ENCODE results near the gene PTPN1.
A peak's percentile ranks its signal among the peaks of the same experiment; 100 is the strongest.
"Not testable (repeated sequence)": the region's sequence is repeated elsewhere in the genome, so short reads cannot be mapped to it uniquely, and the experiment has no call there.

PTPN1 gene

DNA sequence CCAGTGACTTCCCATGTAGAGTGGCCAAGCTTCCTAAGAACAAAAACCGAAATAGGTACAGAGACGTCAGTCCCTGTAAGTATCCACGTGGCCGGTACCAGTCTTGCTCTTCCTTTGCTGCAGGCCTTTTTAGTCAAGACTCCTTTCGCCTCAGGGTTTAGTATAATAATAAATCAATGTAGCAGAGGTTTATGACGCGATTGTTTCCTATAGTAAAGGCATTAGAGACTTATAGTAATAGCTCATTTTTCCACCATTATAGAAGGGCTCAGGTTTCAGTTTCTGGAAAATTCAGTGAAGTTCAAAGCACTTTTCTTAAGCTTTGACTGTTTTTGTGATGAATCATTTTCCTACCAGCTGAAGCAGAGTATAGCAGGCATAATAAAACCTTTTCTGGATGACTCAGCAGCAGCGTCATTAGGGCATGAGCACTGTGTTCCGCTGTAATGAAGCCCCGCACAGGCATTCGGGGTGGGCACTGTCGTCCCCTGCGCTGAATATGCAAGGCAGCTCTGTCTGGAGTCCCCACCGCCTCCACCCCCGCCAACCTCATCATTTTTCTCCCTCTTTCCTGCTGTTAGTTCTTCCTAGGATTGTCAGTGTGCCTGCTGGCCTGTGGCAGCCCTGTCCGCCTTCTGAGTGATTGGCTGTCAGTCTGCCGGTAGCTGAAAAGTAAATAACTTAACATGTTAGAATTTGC, 51.3 kb downstream of the PTPN1 start:
- Mint-ChIP-seq H3K9me3 (no peaks in the 10 kb centered on the region), H3K4me3 (peak overlapping the region; percentile 75), H3K27ac (peak overlapping the region; percentile 96), H3K36me3 (peaks cover 88% of the 10 kb centered on the region), H3K4me1 (peaks cover 82% of the 10 kb centered on the region)
- DNase-seq (ENCODE audit: low spot score in 2 of 2) (peak; percentile 48 to 84), ATAC-seq (peak; percentile 96)

DNA sequence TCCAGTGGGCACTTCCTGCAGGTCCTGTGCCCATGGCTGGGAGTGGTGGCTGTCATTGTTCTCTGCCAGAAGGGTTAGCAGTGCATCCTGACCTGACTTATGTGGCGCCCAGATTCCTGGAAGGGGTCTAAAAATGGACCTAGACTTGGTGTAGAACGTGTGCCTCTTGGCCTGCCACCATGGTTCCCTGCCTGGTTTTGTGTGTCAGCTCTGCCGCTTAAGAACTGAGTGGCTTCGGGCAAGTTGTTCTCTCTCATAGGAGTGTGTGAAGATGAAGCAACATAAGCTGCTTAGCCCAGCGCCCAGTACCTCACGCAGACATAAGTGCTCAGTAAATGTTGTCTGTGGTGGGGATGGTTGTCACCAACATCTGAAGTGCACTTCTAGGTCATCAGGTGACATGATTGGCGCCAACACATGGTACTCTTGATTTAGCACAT, 52.1 kb downstream of the PTPN1 start:
- peaks cover 90% of the 10 kb centered on the region for H3K4me1 Mint-ChIP-seq
- ATAC-seq: no peak
- peaks cover 95% of the 10 kb centered on the region for H3K36me3 Mint-ChIP-seq
- peak overlapping the region; percentile 96 for H3K27ac Mint-ChIP-seq
- H3K4me3 Mint-ChIP-seq: peak overlapping the region; percentile 75
- DNase-seq (ENCODE audit: low spot score in 2 of 2): no peak
- H3K9me3 Mint-ChIP-seq: no peaks in the 10 kb centered on the region

DNA sequence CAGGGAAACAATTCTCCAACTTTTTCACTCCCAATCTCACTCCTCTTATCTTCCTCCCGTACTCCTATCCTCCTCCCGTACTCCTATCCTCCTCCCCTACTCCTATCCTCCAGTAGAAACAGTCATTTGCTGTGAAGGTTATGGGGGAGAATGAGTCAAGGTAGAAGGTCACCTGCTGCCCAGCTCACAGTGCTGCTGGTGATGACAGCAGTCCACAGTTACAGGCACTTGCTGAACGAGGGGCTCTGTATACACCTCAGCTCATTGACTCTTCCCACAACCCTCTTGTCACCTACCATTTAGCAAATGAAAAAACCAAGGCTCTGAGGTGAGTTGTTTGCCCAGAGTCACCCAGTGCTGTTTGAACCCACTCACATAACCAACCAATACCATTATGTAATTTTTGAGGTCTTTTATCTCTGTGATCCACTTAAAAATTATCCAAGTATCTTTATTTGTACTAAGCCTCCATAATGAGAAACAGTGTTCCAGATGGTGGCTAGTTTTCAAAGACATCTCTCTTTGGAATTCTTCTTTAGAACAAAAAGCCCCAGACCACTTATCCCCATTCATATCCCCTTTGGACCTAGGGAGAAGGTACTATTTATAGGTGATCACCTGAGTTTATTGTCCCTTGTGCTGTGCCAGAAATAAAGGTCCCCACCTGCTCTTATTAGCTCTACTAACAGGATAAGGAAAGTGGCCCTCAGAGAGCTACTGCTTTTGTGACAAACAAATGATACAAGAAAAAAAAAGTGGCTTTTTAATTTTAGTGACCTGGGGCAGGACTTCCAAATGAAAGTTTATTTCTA, 53.2 kb downstream of the PTPN1 start:
- peaks cover 90% of the 10 kb centered on the region for H3K4me1 Mint-ChIP-seq
- H3K36me3 Mint-ChIP-seq: peaks cover 95% of the 10 kb centered on the region
- peak; percentile 59 for ATAC-seq

DNA sequence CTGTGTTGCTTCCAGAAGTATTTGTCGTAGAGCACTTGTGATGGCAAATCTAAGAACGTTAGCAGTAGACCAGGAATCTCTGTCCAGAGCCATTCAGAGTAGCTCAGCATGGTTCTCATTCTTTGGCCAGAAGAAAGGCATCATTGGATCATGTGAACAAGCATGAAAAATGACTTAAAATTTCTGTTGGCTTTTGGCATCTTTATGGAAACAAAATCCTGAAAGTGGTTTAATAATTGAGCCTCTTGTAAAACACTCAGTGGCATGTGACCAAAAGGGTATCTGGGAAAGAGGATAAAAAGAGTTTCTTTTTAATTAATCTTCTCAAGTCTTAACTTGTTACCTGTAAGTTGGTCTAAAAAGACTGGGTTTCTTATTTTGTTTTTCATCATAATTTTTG, 55.2 kb downstream of the PTPN1 start:
- no peaks in the 10 kb centered on the region for H3K9me3 Mint-ChIP-seq
- ATAC-seq (no peak), DNase-seq (ENCODE audit: low spot score in 2 of 2) (no peak)
- H3K4me1 Mint-ChIP-seq: peaks cover 91% of the 10 kb centered on the region
- peaks cover 97% of the 10 kb centered on the region for H3K36me3 Mint-ChIP-seq
- no peak overlapping the region for H3K4me3 Mint-ChIP-seq
- peak overlapping the region; percentile 17 for H3K27ac Mint-ChIP-seq

More for the DNA sequence above, 53.2 kb downstream of the PTPN1 start:
- H3K4me3 Mint-ChIP-seq: peak overlapping the region; percentile 26
- no peak for DNase-seq (ENCODE audit: low spot score in 2 of 2)
- no peaks in the 10 kb centered on the region for H3K9me3 Mint-ChIP-seq
- H3K27ac Mint-ChIP-seq: peak overlapping the region; percentile 96

DNA sequence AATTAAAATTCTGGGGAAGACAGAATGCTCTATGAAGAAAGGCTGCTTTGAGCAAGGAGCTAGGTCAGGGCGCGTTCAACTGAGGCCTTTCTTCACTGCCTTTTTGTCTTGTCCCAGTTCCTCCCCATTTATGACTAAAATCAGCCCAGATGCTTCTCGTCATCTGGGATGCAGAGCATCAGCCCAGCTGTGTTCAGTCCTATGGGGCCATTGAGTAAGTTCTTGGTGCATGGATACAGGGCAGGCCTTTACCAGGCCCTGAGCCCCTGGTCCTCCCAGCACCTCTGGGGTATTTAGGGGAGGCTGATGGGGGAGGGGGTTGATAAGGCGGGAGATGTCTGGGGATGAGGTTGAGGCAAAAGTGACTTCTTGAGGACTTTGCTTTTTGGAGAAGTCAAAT, 55.7 kb downstream of the PTPN1 start:
- H3K36me3 Mint-ChIP-seq: peaks cover 100% of the 10 kb centered on the region
- H3K9me3 Mint-ChIP-seq: no peaks in the 10 kb centered on the region
- ATAC-seq (no peak), DNase-seq (ENCODE audit: low spot score in 2 of 2) (no peak)
- peak overlapping the region; percentile 17 for H3K27ac Mint-ChIP-seq
- peaks cover 92% of the 10 kb centered on the region for H3K4me1 Mint-ChIP-seq
- no peak overlapping the region for H3K4me3 Mint-ChIP-seq

DNA sequence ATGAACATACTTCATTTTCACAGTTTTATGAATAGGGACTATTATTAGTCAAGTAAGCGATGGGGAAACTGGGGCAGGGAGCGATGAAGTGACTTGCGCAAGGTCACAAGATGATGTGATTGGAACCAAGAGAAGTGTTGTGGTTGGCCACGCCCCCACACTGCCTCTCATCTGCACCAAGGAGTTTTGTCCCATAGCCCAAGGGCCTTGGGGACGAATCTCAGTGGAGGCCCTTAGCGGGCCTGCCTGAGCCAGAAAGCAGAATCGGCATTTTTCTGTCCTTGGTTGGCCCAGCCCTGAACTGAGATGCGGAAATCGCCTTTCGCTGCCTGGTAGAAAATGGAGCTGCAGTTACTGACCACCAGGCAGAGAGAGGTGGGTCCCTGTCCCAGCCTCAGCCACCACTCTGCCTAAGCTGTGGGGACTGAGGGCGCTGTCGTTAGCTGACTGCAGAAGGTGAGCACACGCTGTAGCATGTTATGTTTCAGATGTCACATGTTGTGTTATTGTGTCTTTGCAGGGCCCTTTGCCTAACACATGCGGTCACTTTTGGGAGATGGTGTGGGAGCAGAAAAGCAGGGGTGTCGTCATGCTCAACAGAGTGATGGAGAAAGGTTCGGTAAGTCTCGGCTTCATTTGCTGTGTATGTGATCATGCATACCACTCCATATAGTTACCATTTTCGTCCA, 57.8 kb downstream of the PTPN1 start:
- Mint-ChIP-seq H3K4me1 (peaks cover 84% of the 10 kb centered on the region), H3K36me3 (peaks cover 100% of the 10 kb centered on the region), H3K27ac (peak overlapping the region; percentile 86), H3K9me3 (no peaks in the 10 kb centered on the region), H3K4me3 (no peak overlapping the region)
- no peak for ATAC-seq
- no peak for DNase-seq (ENCODE audit: low spot score in 2 of 2)

DNA sequence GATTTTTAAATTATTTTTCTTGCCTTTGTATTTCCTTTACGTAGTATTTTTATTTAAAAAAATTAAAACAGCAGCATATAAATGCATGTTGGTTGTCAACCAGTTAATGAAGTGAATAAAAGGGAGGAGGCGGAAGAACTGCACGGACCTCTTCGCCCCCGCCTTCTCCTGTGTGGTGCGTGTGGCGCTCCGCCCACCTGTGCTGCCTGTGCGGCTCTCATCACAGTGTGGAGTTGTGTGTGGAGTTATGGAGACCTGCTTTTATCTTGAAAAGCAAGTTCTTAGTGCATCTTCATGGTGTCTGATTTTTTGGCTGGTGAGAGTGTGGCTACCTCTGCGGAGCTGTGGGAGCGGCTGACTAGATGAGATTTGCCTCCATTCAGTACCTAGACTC, 58.4 kb downstream of the PTPN1 start:
- H3K4me3 Mint-ChIP-seq: no peak overlapping the region
- H3K4me1 Mint-ChIP-seq: peaks cover 84% of the 10 kb centered on the region

DNA sequence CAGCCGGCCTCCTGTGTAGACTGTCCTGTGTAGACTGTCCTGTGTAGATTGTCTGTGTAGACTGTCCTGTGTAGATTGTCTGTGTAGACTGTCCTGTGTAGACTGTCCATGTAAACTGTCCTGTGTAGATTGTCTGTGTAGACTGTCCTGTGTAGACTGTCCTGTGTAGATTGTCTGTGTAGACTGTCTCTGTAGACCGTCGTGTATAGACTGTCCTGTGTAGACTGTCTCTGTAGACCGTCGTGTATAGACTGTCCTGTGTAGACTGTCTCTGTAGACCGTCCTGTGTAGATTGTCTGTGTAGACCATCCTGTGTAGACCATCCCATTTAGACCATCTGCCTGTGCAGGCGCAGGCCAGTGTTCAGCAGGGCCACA, 59.3 kb downstream of the PTPN1 start:
- not testable (repeated sequence) for ATAC-seq; H3K9me3 Mint-ChIP-seq; DNase-seq (ENCODE audit: low spot score in 2 of 2)
- H3K27ac Mint-ChIP-seq: peak overlapping the region; percentile 64
- peaks cover 100% of the 10 kb centered on the region for H3K36me3 Mint-ChIP-seq
- H3K4me3 Mint-ChIP-seq: peak overlapping the region; percentile 26
- H3K4me1 Mint-ChIP-seq: peaks cover 80% of the 10 kb centered on the region

More for the DNA sequence above, 58.4 kb downstream of the PTPN1 start:
- DNase-seq (ENCODE audit: low spot score in 2 of 2) (no peak), ATAC-seq (no peak)
- H3K36me3 Mint-ChIP-seq: peaks cover 100% of the 10 kb centered on the region
- no peaks in the 10 kb centered on the region for H3K9me3 Mint-ChIP-seq
- H3K27ac Mint-ChIP-seq: peak overlapping the region; percentile 64

DNA sequence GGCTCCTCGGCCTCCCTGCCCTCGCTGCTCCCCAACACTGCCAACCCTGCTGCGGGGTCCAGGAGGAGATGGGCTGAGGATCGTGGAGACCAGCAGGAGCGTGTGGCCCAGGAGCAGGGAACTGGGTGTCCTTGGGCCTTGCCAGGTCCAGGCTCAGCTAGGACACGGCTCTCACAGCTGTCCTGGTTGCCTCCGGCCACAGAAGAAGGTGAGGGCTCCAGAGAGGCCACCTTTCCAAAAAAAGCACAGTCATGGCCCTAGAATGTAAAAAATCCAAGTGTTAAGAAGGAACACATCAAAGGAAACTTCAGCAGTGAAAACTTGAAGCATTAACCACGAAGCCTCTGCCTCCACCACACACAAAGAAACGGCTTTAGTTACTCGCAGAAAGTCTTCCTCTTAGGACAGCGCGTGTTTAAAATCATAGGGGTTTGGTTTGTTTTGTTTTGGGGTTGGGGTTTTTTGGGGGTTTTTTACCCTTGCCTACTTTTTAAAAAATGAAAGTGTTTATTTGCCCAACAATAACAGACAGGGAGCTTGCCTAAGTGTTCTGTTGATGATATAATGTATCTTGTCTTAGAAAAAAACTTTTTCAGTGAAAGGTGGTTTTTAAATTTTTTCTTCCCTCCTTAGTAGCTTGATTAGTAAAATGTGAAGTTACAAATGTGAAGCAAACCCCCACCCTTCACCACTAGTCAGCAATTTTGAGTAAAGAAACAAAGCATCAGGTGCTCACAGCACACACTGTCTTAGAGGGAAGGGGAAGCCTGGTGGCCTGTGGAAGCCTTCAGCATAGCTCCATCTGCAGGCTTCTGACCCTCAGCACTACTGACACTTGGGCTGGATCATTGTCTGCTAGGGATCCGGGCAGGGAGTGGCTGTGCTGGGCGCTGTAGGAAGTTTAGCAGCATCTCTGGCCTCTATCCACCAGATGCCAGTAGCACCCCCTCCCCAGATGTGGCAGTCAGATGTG, 60.0 kb downstream of the PTPN1 start:
- peak in 1 of 2 donors; percentile 70 for DNase-seq (ENCODE audit: low spot score in 2 of 2)
- ATAC-seq: peak; percentile 94
- H3K9me3 Mint-ChIP-seq: no peaks in the 10 kb centered on the region
- H3K27ac Mint-ChIP-seq: peak overlapping the region; percentile 64
- peaks cover 100% of the 10 kb centered on the region for H3K36me3 Mint-ChIP-seq
- peaks cover 78% of the 10 kb centered on the region for H3K4me1 Mint-ChIP-seq
- H3K4me3 Mint-ChIP-seq: peak overlapping the region; percentile 26

DNA sequence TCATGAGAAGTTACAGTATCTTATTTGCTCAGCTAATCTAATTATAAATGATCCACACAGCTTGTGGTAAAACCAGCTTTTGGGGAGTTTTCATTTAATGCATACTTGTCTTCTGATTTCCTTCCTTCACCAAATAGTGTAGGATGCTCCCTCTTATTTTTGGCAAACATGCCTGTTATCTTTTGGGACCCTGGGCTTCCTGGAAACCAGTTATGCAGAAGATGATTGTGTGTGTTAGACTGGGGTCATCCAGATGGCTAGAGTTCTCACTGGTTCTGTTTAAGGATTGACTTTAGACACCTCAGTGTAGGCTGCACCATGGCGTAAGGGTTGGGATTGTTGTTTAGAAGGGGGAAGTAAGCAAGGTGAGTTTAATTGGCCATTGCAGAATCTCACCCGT, 61.3 kb downstream of the PTPN1 start:
- H3K4me3 Mint-ChIP-seq: no peak overlapping the region
- ATAC-seq (no peak), DNase-seq (ENCODE audit: low spot score in 2 of 2) (no peak)
- no peak overlapping the region for H3K27ac Mint-ChIP-seq
- H3K36me3 Mint-ChIP-seq: peaks cover 100% of the 10 kb centered on the region
- H3K9me3 Mint-ChIP-seq: no peaks in the 10 kb centered on the region
- peaks cover 79% of the 10 kb centered on the region for H3K4me1 Mint-ChIP-seq

DNA sequence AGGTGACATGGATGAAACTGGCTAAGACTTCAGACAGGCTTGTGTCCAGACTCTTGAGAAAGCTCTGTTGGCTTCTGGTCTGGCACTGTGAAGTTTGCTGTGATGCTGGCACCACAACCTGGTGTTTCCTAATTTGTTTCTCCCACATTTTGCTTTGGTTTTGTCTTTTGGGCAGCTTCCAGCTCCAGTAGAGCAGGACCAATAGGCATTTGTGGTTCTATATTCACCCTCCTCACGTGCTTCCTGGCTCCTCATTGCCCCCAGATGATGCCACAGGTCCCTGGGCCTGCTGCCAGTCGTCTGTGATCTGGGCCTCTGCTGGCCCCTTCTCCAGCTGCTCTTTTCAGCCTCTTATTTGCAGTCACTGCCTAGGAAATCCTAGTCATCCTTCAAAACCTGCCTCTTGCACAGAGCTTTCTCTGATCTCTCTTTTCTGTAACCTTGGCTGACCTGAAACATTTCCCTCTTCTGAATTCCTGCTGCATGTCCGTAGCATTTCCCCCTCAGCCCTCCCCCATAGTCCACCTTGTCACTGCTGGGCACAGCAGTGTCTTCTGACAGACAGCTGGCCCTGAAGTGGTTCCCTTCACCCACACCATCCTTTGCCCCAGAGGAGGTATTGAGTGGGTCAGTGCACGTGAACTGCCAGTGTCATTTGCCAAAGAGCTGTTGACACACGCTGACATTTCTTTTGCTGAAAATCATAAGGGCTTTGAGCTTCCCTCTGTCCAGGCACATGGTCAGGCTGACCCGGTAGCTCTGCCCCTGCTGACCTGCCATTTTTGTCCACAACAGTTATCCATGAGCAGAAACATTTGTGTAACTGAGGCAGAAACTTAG, 63.0 kb downstream of the PTPN1 start:
- no peak for ATAC-seq
- H3K4me3 Mint-ChIP-seq: no peak overlapping the region
- no peak for DNase-seq (ENCODE audit: low spot score in 2 of 2)
- H3K9me3 Mint-ChIP-seq: no peaks in the 10 kb centered on the region
- peaks cover 100% of the 10 kb centered on the region for H3K36me3 Mint-ChIP-seq
- H3K4me1 Mint-ChIP-seq: peaks cover 62% of the 10 kb centered on the region
- H3K27ac Mint-ChIP-seq: peak overlapping the region; percentile 74

DNA sequence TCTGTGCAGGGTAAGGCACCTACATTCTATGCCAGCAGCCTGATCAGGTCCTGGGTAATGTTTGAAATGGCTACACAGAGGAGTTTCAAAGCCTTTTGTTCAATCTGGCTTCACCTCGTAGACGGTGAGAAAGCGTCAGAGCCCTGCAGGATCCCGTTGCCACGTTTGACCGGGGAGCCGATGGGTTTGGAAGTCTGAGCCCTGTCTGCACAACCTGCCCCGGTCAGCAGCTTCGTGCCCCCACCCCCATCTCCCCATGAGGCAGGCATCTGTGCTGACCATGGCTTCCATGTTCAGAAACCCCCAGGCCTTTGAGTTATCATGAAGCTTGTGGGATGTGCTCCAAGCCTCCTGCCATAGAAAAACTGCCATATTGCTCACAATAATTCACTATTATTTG, 63.9 kb downstream of the PTPN1 start:
- Mint-ChIP-seq H3K9me3 (no peaks in the 10 kb centered on the region), H3K4me1 (peaks cover 53% of the 10 kb centered on the region), H3K27ac (no peak overlapping the region), H3K36me3 (peaks cover 100% of the 10 kb centered on the region), H3K4me3 (no peak overlapping the region)
- DNase-seq (ENCODE audit: low spot score in 2 of 2) (no peak), ATAC-seq (no peak)

DNA sequence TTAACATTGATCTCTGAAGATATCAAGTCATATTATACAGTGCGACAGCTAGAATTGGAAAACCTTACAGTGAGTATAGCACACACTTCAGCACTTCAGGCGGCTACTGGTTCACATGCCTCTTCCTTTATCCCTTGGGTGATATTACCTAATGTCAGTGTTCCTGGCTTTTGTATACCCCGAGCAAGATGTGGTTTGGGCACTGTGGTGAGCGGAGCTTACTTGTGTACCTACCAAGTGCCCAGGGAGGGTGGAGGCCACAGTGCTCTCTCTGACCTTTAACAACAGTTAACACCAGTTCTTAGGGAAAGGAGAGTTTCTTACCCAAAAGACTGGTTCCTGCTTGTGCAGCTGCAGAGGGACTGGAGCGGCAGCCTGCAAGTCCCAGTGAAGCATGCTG, 64.4 kb downstream of the PTPN1 start:
- DNase-seq (ENCODE audit: low spot score in 2 of 2): no peak
- no peak for ATAC-seq
- Mint-ChIP-seq H3K9me3 (no peaks in the 10 kb centered on the region), H3K4me3 (no peak overlapping the region), H3K27ac (peak overlapping the region; percentile 69), H3K36me3 (peaks cover 100% of the 10 kb centered on the region), H3K4me1 (peaks cover 48% of the 10 kb centered on the region)

All from stimulated activated effector memory CD8-positive, alpha-beta T cell treated with anti-CD3 and anti-CD28 coated beads, Interleukin-12 subunit alpha, Interleukin-12 subunit beta, amount 100 ng/mL, for 72 hours (primary cell).